SK-N-MC (cell line): ENCODE data around the gene NFATC1.

Experiments
- EZH2 ChIP-seq: fragments of 200-600 bp; sonication (generic); IDR thresholded peaks from one replicate; pipeline ENCODE4 v1.6.1; 2017; ENCODE audit warnings: antibody characterized with exemption
- FOXP2 ChIP-seq: optimal IDR thresholded peaks from 2 replicates; pipeline ENCODE3; 2011; ENCODE audit warnings: mild to moderate bottlenecking, moderate library complexity; ENCODE audit not compliant: insufficient read depth; ENCODE audit errors: extremely low read length, control extremely low read depth
- POLR2AphosphoS5 ChIP-seq: IDR thresholded peaks from 2 replicates; pipeline ENCODE4 v1.6.1; 2012; ENCODE audit warnings: mild to moderate bottlenecking, low read depth, low read length, borderline replicate concordance

DNA sequence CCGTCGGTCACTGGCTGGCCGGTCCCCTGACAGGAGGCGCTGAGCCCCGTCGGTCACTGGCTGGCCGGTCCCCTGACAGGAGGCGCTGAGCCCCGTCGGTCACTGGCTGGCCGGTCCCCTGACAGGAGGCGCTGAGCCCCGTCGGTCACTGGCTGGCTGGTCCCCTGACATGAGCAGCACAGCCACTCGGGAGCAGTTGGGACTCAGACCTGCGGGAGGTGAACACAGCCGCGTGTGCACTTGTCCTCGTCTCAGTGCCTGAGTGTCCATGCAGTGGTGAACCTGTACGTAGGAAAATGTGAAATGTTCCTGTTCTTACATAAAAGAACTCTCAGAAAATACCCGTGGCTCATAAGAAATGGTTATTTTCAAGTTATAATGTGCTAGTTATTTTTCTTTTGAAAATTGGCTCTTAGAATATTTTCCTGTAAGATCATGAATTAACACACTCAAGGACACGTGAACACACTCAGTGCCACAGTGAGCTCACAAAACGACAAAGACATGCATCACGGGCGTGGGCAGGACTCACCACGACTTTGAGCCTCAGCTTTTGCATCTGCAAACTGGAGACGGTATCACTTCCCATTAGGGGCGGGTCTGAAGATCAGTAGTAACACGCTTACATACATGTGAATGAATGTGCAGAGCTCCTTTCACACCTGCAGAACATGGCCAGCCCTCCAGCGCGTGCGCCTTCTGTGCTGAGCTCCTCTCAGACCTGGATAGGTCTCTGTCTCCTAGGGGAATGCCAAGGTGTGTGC is 21.1 kb upstream of the NFATC1 start:
- TF ChIP-seq POLR2AphosphoS5 (no peak), EZH2 (no peak), FOXP2 (no peak)
